ENCODE results near the gene CEACAM16.
"Not testable (repeated sequence)": the region's sequence is repeated elsewhere in the genome, so short reads cannot be mapped to it uniquely, and the experiment has no call there.

Gene CEACAM16

DNA sequence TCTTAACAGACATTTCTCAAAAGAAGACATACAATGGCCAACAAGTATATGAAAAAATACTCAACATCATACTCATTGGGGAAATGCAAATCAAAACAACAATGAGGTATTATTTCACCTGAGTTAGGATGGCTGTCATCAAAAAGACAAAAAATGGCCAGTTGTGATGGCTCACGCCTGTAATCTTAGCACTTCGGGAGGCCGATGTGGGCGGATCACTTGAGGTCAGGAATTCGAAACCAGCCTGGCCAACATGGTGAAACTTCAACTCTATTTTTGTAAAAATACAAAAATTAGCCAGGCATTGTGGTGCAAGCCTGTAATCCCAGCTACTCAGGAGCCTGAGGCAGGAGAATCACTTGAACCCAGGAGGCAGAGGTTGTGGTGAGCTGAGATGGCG, 22.0 kb downstream of the CEACAM16 start:
- Histone ChIP-seq H2AFZ (ENCODE audit: low read depth, low read length) (no peak overlapping the region), H3K4me2 (ENCODE audit: low read length) (no peak overlapping the region)

DNA sequence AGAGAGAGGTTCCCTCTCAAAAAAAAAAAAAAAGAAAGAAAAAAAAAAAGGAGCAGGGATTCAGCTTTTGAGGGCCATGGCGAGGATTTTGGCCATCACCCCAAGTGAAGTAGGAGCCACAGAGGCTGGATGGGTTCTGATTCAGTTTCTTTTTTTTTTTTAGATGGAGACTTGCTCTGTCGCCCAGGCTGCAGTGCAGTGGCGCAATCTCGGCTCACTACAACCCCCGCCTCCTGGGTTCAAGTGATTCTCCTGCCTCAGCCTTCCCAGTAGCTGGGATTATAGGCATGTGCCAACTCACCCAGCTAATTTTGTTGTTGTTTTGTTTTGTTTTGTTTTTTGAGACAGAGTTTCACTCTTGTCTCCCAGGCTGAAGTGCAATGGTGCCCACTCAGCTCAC, 22.4 kb downstream of the CEACAM16 start:
- not testable (repeated sequence) for H3K9ac ChIP-seq (ENCODE audit: low read length); H3K9me3 ChIP-seq (ENCODE audit: insufficient read depth, low read length); H3K36me3 ChIP-seq (replicated peaks; ENCODE audit: low read depth, low read length); H3K27ac ChIP-seq (ENCODE audit: low read length); H4K20me1 ChIP-seq (ENCODE audit: insufficient read depth, low read length); H2AFZ ChIP-seq (ENCODE audit: low read depth, low read length); H3K79me2 ChIP-seq (ENCODE audit: low read length); H3K4me3 ChIP-seq (ENCODE audit: low read length); H3K4me2 ChIP-seq (ENCODE audit: low read length)
- H3K4me1 ChIP-seq (ENCODE audit: low read length), result peaks cover 27% of the 10 kb centered on the region
- peaks cover 30% of the 10 kb centered on the region for H3K27me3 ChIP-seq (ENCODE audit: low read depth, low read length)

More for the DNA sequence above, 22.0 kb downstream of the CEACAM16 start:
- Histone ChIP-seq H3K36me3 (replicated peaks; ENCODE audit: low read depth, low read length) (no peaks in the 10 kb centered on the region), H3K9ac (ENCODE audit: low read length) (no peak overlapping the region), H3K4me1 (ENCODE audit: low read length) (peaks cover 27% of the 10 kb centered on the region), H3K79me2 (ENCODE audit: low read length) (no peaks in the 10 kb centered on the region), H3K27ac (ENCODE audit: low read length) (no peak overlapping the region), H3K27me3 (ENCODE audit: low read depth, low read length) (peaks cover 30% of the 10 kb centered on the region), H3K4me3 (ENCODE audit: low read length) (no peak overlapping the region), H4K20me1 (ENCODE audit: insufficient read depth, low read length) (no peaks in the 10 kb centered on the region), H3K9me3 (ENCODE audit: insufficient read depth, low read length) (peaks cover under 1% of the 10 kb centered on the region; the same call in 1 of the 2 replicates)
- no peak for TF ChIP-seq EZH2phosphoT487 (IDR thresholded peaks at IDR 0.05; ENCODE audit: low read depth)
- TF ChIP-seq, protein P1, sequence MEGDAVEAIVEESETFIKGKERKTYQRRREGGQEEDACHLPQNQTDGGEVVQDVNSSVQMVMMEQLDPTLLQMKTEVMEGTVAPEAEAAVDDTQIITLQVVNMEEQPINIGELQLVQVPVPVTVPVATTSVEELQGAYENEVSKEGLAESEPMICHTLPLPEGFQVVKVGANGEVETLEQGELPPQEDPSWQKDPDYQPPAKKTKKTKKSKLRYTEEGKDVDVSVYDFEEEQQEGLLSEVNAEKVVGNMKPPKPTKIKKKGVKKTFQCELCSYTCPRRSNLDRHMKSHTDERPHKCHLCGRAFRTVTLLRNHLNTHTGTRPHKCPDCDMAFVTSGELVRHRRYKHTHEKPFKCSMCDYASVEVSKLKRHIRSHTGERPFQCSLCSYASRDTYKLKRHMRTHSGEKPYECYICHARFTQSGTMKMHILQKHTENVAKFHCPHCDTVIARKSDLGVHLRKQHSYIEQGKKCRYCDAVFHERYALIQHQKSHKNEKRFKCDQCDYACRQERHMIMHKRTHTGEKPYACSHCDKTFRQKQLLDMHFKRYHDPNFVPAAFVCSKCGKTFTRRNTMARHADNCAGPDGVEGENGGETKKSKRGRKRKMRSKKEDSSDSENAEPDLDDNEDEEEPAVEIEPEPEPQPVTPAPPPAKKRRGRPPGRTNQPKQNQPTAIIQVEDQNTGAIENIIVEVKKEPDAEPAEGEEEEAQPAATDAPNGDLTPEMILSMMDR (IDR thresholded peaks at IDR 0.05; ENCODE audit: low read depth, low read length), result no peak

DNA sequence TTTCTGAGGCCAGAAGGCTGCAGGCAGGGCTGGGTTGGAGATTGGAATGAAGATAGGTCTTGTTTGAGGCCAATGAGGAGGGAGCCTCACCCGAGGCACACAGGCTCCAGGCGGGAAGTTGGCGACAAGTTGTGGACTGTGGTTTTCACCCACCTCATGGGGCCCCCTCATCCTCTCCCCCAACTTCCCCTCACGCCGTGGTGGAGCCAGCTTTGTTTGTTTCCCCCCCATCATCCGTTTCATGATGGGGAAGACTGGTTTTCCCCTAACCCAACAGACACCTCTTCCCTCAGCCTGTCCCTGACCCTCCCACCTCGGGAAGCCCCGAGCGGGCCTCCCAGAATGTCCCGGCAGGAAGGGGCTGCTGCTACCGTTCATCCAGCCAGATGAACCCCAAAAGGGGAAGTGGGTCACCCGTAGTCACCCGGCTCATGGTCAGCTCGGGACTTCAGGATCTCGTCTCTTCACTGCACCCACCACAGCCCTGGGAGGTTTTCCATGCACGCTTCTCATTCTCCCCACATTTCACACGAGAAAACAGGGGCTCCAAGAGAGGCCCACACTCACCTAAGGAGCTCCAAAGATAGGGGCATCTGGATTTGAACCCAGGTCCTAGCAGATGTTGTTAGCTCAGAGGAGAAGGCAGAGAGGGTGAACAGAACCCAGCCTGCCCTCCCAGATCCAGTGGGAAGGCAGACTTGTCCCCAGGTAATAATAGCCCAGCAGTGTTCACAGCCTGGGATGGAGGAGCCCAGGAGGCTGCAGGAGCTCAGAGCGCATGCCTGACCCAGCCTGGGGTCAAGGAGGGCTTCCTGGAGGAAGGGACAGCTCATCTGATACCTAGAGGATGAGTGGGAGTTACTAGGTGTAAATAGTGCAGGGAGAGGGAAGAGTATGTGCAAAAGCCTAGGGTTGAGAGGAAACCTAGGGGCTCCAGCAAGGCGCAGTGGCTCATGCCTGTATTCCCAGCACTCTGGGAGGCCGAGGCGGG, 23.5 kb downstream of the CEACAM16 start:
- no peaks in the 10 kb centered on the region for H3K36me3 ChIP-seq (replicated peaks; ENCODE audit: low read depth, low read length)
- H3K27me3 ChIP-seq (ENCODE audit: low read depth, low read length), result peaks cover 30% of the 10 kb centered on the region
- peak overlapping the region; percentile 68 for H3K4me2 ChIP-seq (ENCODE audit: low read length)
- TF ChIP-seq EZH2phosphoT487 (IDR thresholded peaks at IDR 0.05; ENCODE audit: low read depth), result no peak
- TF ChIP-seq, protein P1 (IDR thresholded peaks at IDR 0.05; ENCODE audit: low read depth, low read length), result no peak
- no peak overlapping the region for H3K9ac ChIP-seq (ENCODE audit: low read length)
- H3K9me3 ChIP-seq (ENCODE audit: insufficient read depth, low read length), result no peaks in the 10 kb centered on the region
- no peaks in the 10 kb centered on the region for H3K79me2 ChIP-seq (ENCODE audit: low read length)
- peak overlapping the region; percentile 46 for H3K4me3 ChIP-seq (ENCODE audit: low read length)
- H3K4me1 ChIP-seq (ENCODE audit: low read length), result peaks cover 27% of the 10 kb centered on the region
- no peaks in the 10 kb centered on the region for H4K20me1 ChIP-seq (ENCODE audit: insufficient read depth, low read length)
- 0 out of 2 replicates have a peak overlapping the region, but pooled peaks have one; percentile 15 for H2AFZ ChIP-seq (ENCODE audit: low read depth, low read length)
- no peak overlapping the region for H3K27ac ChIP-seq (ENCODE audit: low read length)

DNA sequence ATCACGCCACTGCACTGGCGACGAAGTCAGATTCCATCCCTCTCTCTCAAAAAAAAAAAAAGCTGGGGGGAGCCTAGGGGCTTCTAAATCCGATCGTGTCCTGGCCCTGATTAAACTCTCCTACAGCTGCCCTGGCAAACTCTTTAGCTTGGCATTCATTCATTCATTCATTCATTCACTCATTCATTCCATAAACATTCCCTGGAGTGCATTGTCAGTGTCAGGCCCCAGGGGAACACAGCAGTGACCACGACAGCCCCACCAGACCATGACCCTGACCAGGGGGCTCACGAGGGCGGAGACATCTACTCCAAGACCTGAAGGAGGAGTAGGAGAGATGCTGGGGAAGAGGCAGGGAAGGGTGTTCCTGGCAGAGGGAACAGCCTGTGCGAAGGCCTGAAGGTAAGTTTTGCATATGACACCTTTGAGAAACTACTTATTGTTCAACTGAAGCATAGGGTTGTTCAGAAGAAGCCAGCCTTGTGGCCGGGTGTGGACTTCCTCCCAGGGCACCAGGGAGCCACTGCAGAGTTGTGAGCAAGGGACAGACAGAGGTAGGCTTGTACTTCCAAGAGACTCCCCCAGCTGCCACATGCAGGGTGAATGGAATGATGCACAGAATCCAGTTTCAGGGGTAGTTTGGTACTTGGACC, 24.5 kb downstream of the CEACAM16 start:
- H2AFZ ChIP-seq (ENCODE audit: low read depth, low read length), result no peak overlapping the region
- H3K79me2 ChIP-seq (ENCODE audit: low read length), result no peaks in the 10 kb centered on the region
- no peak overlapping the region for H3K9ac ChIP-seq (ENCODE audit: low read length)
- TF ChIP-seq, protein P1 (IDR thresholded peaks at IDR 0.05; ENCODE audit: low read depth, low read length), result no peak
- no peak for TF ChIP-seq EZH2phosphoT487 (IDR thresholded peaks at IDR 0.05; ENCODE audit: low read depth)
- H3K4me2 ChIP-seq (ENCODE audit: low read length), result no peak overlapping the region
- H3K4me1 ChIP-seq (ENCODE audit: low read length), result peaks cover 36% of the 10 kb centered on the region
- no peaks in the 10 kb centered on the region for H4K20me1 ChIP-seq (ENCODE audit: insufficient read depth, low read length)
- no peaks in the 10 kb centered on the region for H3K36me3 ChIP-seq (replicated peaks; ENCODE audit: low read depth, low read length)
- no peak overlapping the region for H3K27ac ChIP-seq (ENCODE audit: low read length)
- no peaks in the 10 kb centered on the region for H3K9me3 ChIP-seq (ENCODE audit: insufficient read depth, low read length)
- peaks cover 27% of the 10 kb centered on the region for H3K27me3 ChIP-seq (ENCODE audit: low read depth, low read length)
- H3K4me3 ChIP-seq (ENCODE audit: low read length), result no peak overlapping the region
